SK-N-SH (cell line): Measurements from ENCODE around the gene DDIT3. TPM values are rescaled to one million over a fixed set of nuclear protein-coding genes. Genes with fewer than 3 reads are reported as not detected.

Source experiments
- CTCF ChIA-PET: fragments of 300-600, 350-600 bp; formaldehyde crosslinking; extraction: SDS; loops from one replicate; lab custom pipeline; 2021; lab: Yijun Ruan, JAX
- POLR2A ChIA-PET: fragments of 350-600 bp; sonication (Branson Sonifier 250); formaldehyde crosslinking; extraction: SDS; loops from one replicate; lab custom pipeline; 2020; ENCODE audit warnings: antibody characterized with exemption, inconsistent platforms; lab: Yijun Ruan, JAX
- DNase-seq: peaks from one replicate; pipeline ENCODE4 v3.0.0; 2012
- H2AFZ ChIP-seq: fragments of 200-600 bp; sonication (generic); 2 replicates; pipeline ENCODE4 v1.8.1; 2016; ENCODE audit warnings: antibody characterized with exemption, mild to moderate bottlenecking, low read depth
- H3F3A ChIP-seq: fragments of 200-600 bp; sonication (generic); replicated peaks from 2 replicates; pipeline ENCODE3; 2016; ENCODE audit warnings: antibody characterized with exemption, mild to moderate bottlenecking; ENCODE audit not compliant: insufficient read depth
- H3K27ac ChIP-seq, 2 experiments: fragments of 200-500 bp in 1 of 2; fragments of 200-600 bp in 1 of 2; sonication (Bioruptor generic) in 1 of 2; sonication (generic), shearing (Covaris generic) in 1 of 2; 2 replicates each; pipeline versions ENCODE4 v1.5.1 to v1.6.1; 2014 to 2016; ENCODE audit warnings: low read depth in 2 of 2, inconsistent platforms in 1 of 2, low read length in 1 of 2, mild to moderate bottlenecking in 1 of 2, mixed read lengths in 1 of 2
- H3K27me3 ChIP-seq: fragments of 200-600 bp; sonication (generic), shearing (Covaris generic); 2 replicates; pipeline ENCODE4 v1.6.1; 2016; ENCODE audit warnings: mixed run types; ENCODE audit not compliant: insufficient read depth
- H3K36me3 ChIP-seq, 2 experiments: fragments of 200-500 bp in 1 of 2; fragments of 200-600 bp in 1 of 2; sonication (Bioruptor generic) in 1 of 2; sonication (generic) in 1 of 2; replicated peaks in 1 of 2; 2 replicates each; pipeline versions ENCODE3 to v1.5.1; 2014 to 2016; ENCODE audit warnings: low read length in 1 of 2, mild to moderate bottlenecking in 1 of 2; ENCODE audit not compliant: insufficient read depth in 2 of 2, control insufficient read depth in 1 of 2
- H3K4me1 ChIP-seq, 2 experiments: fragments of 200-500 bp in 1 of 2; fragments of 200-600 bp in 1 of 2; sonication (Bioruptor generic) in 1 of 2; sonication (generic), shearing (Covaris generic) in 1 of 2; 2 replicates each; pipeline versions ENCODE4 v1.5.1 to v1.6.1; 2014 to 2016; ENCODE audit warnings: low read depth in 1 of 2, low read length in 1 of 2, mixed run types in 1 of 2; ENCODE audit not compliant: insufficient read depth in 2 of 2, control insufficient read depth in 1 of 2
- H3K4me2 ChIP-seq: fragments of 200-600 bp; sonication (generic), shearing (Covaris generic); 2 replicates; pipeline ENCODE4 v1.6.1; 2017; ENCODE audit warnings: mixed run types
- H3K4me3 ChIP-seq, 2 experiments: fragments of 200-500 bp in 1 of 2; fragments of 200-600 bp in 1 of 2; sonication (Bioruptor generic) in 1 of 2; sonication (generic), shearing (Covaris generic) in 1 of 2; 2 replicates each; pipeline versions ENCODE4 v1.5.1 to v1.8.1; 2014 to 2016; ENCODE audit warnings: low read depth in 2 of 2, inconsistent platforms in 1 of 2, low read length in 1 of 2, mild to moderate bottlenecking in 1 of 2, mixed read lengths in 1 of 2, moderate library complexity in 1 of 2
- H3K79me2 ChIP-seq: fragments of 200-600 bp; sonication (generic); 2 replicates; pipeline ENCODE4 v1.8.1; 2017; ENCODE audit warnings: mild to moderate bottlenecking; ENCODE audit not compliant: insufficient read depth
- H3K9ac ChIP-seq: fragments of 200-600 bp; sonication (generic); 2 replicates; pipeline ENCODE4 v1.6.1; 2017; ENCODE audit warnings: mixed run types
- H3K9me2 ChIP-seq: fragments of 200-600 bp; sonication (generic); 2 replicates; pipeline ENCODE4 v1.6.1; 2017; ENCODE audit warnings: mixed run types
- H3K9me3 ChIP-seq: fragments of 200-600 bp; sonication (generic); 2 replicates; pipeline ENCODE4 v1.6.1; 2017; ENCODE audit warnings: mixed run types, mild to moderate bottlenecking, moderate library complexity
- H4K20me1 ChIP-seq: fragments of 200-600 bp; sonication (generic); 2 replicates; pipeline ENCODE4 v1.6.1; 2017; ENCODE audit warnings: mild to moderate bottlenecking, mixed run types; ENCODE audit not compliant: insufficient read depth
- CHD2 ChIP-seq: fragments of 150-350 bp; IDR thresholded peaks from 2 replicates; pipeline ENCODE4 v1.6.1; 2018; ENCODE audit warnings: low read length; ENCODE audit not compliant: partially characterized antibody
- EP300 ChIP-seq, 2 experiments: IDR thresholded peaks; 2 replicates each; pipeline versions ENCODE4 v1.4.0 to v1.6.1; 2012; ENCODE audit warnings: borderline replicate concordance in 1 of 2, low read depth in 1 of 2, low read length in 1 of 2
- FOXM1 ChIP-seq: IDR thresholded peaks from 2 replicates; pipeline ENCODE4 v1.4.0; 2012; ENCODE audit warnings: low read depth, mild to moderate bottlenecking
- GABPA ChIP-seq: IDR thresholded peaks from 2 replicates; pipeline ENCODE4 v1.4.0; 2012; ENCODE audit warnings: low read depth, mild to moderate bottlenecking
- MXI1 ChIP-seq: IDR thresholded peaks from 2 replicates; pipeline ENCODE4 v1.6.1; 2012; ENCODE audit warnings: mild to moderate bottlenecking, low read depth, low read length, improper control_type of control experiment
- RAD21 ChIP-seq: IDR thresholded peaks from 2 replicates; pipeline ENCODE4 v1.6.1; 2012; ENCODE audit warnings: mild to moderate bottlenecking, low read length
- RCOR1 ChIP-seq: fragments of 150-350 bp; IDR thresholded peaks from 2 replicates; pipeline ENCODE4 v1.6.1; 2017; ENCODE audit warnings: antibody characterized with exemption, low read length
- RFX5 ChIP-seq: IDR thresholded peaks from 2 replicates; pipeline ENCODE4 v1.6.1; 2012; ENCODE audit warnings: mild to moderate bottlenecking, improper control_type of control experiment, low read length
- RXRA ChIP-seq: IDR thresholded peaks from 2 replicates; pipeline ENCODE4 v1.4.0; 2012; ENCODE audit warnings: low read depth, mild to moderate bottlenecking, borderline replicate concordance
- TCF12 ChIP-seq: IDR thresholded peaks from 2 replicates; pipeline ENCODE4 v1.4.0; 2012
- TEAD4 ChIP-seq: IDR thresholded peaks from 2 replicates; pipeline ENCODE4 v1.4.0; 2012; ENCODE audit warnings: mild to moderate bottlenecking, borderline replicate concordance; ENCODE audit not compliant: insufficient read depth
- WGBS: methylation state at CpG from one replicate; pipeline ENCODE4 v1.1.6; 2017; ENCODE audit warnings: low lambda C conversion rate; 5-methylcytosine and 5-hydroxymethylcytosine counted together
- polyA plus RNA-seq, 3 experiments: library from polyadenylated mRNA; depleted of rRNA; stranded (reverse); fragments of >200 nt; gene quantifications; 2 replicates each; pipeline ENCODE4 v1.2.3, GENCODE V29; 2012
- TF ChIP-seq, protein P1 (sequence below): IDR thresholded peaks from 2 replicates; pipeline ENCODE4 v1.4.0; 2012; ENCODE audit warnings: low read depth, borderline replicate concordance
- TF ChIP-seq, protein P2 (sequence below): fragments of 150-350 bp; IDR thresholded peaks from 2 replicates; pipeline ENCODE4 v1.6.1; 2016; ENCODE audit warnings: mild to moderate bottlenecking, low read depth, low read length
- TF ChIP-seq, protein P3 (sequence below): IDR thresholded peaks from 2 replicates; pipeline ENCODE4 v1.4.0; 2012; ENCODE audit warnings: low read depth, borderline replicate concordance

Gene DDIT3
- polyA plus RNA-seq, 1 of the 3 experiments (the other 2 are of a cell fraction) = 26.3 TPM

DNA sequence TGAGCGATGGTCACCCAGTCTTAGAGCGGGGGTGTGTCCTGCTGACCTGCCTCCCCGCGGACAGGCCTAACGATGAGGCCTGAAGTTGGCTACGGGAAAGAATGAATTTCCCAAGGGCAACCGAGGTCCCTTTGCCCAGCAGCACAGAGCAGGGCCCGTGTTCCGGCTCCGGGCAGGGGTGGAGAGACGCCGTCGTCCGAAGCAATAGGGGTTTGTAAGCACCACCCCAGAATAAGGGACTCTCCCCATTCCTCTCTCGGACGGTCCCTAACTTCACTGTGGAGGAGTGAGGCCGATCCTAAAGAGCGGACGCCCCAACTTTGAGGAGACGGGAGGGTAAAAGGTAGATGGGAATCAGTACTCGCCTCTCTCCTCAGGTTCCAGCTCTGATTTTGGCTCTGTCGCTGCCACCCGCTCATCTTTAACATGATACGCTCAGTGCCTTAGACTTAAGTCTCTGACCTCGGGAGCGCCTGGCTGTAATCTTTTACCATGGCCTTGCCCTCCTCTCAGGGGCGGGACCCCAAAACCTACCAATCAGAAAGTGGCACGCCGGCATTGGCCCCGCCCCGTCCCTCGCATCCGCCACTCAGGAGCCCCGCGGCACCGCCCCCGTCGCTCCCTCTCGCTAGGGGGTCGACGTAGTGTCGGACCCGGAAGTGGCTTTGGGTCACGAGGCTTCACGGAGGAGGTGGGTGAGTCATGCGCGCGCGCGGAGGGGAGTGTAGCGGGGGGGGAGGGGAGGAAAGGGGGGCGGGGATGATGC, at the start of gene DDIT3 (continued):
- TF ChIP-seq CHD2 (peak; percentile 83), RFX5 (no peak), EP300 (IDR thresholded peaks at IDR 0.05; ENCODE audit: borderline replicate concordance in 1 of 2, low read depth in 1 of 2, low read length in 1 of 2) (peak in 1 of 2 experiments; percentile 58; a peak in 1 of 4 replicates), RCOR1 (no peak), RXRA (peak; percentile 60; the same call in 1 of the 2 replicates), TEAD4 (no peak), FOXM1 (no peak), RAD21 (no peak), TCF12 (no peak), MXI1 (no peak; the same call in 1 of the 2 replicates), GABPA (0 out of 2 replicates have a peak, but pooled peaks have one; percentile 44)
- TF ChIP-seq, protein P1, sequence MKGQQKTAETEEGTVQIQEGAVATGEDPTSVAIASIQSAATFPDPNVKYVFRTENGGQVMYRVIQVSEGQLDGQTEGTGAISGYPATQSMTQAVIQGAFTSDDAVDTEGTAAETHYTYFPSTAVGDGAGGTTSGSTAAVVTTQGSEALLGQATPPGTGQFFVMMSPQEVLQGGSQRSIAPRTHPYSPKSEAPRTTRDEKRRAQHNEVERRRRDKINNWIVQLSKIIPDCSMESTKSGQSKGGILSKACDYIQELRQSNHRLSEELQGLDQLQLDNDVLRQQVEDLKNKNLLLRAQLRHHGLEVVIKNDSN = peak; percentile 90
- TF ChIP-seq, protein P2, sequence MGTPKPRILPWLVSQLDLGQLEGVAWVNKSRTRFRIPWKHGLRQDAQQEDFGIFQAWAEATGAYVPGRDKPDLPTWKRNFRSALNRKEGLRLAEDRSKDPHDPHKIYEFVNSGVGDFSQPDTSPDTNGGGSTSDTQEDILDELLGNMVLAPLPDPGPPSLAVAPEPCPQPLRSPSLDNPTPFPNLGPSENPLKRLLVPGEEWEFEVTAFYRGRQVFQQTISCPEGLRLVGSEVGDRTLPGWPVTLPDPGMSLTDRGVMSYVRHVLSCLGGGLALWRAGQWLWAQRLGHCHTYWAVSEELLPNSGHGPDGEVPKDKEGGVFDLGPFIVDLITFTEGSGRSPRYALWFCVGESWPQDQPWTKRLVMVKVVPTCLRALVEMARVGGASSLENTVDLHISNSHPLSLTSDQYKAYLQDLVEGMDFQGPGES = peak; percentile 64

DNA sequence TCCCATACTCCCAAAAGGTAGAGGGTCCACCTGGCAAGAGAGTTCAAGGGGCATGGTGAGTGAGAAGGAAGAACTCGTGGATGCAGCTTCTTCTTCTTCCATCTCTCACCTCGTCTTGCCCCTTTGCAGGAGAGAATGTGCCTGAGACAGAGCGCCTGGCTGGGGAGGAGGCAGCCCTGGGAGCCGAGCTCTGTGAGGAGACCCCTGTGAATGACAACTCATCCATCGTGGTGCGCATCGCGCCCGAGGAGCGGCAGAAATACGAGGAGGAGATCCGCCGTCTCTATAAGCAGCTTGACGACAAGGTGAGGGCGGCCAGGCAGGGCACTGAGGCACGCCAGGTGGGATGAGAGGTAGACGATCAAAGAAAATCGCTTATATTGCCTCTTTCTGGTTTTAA, 49.5 kb upstream of the DDIT3 start:
- TF ChIP-seq, protein P3, sequence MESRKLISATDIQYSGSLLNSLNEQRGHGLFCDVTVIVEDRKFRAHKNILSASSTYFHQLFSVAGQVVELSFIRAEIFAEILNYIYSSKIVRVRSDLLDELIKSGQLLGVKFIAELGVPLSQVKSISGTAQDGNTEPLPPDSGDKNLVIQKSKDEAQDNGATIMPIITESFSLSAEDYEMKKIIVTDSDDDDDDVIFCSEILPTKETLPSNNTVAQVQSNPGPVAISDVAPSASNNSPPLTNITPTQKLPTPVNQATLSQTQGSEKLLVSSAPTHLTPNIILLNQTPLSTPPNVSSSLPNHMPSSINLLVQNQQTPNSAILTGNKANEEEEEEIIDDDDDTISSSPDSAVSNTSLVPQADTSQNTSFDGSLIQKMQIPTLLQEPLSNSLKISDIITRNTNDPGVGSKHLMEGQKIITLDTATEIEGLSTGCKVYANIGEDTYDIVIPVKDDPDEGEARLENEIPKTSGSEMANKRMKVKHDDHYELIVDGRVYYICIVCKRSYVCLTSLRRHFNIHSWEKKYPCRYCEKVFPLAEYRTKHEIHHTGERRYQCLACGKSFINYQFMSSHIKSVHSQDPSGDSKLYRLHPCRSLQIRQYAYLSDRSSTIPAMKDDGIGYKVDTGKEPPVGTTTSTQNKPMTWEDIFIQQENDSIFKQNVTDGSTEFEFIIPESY = no peak
- no peak for TF ChIP-seq TEAD4
- no peaks in the 10 kb centered on the region for H3K4me1 ChIP-seq
- POLR2A ChIA-PET = no interaction called here
- H3K27me3 ChIP-seq = no peaks in the 10 kb centered on the region
- no peak for DNase-seq
- peaks cover 12 to 22% of the 10 kb centered on the region in 2 experiments for H3K36me3 ChIP-seq
- H2AFZ ChIP-seq = no peak overlapping the region
- CTCF ChIA-PET = interaction anchor here (1.1 to 11.3 kb wide), 2 partner anchors 13 to 167 kb away, joined by 3 to 110 read pairs; no protein-coding TSS in a partner anchor
- WGBS = 92% methylated on average over 18 of the region's 18 CpGs
- no peak overlapping the region for H3K4me2 ChIP-seq
- no peak overlapping the region for H3K27ac ChIP-seq
- no peak overlapping the region for H3K9ac ChIP-seq
- no peak overlapping the region for H3K4me3 ChIP-seq
- H3F3A ChIP-seq = no peaks in the 10 kb centered on the region
- H3K79me2 ChIP-seq = no peaks in the 10 kb centered on the region
- no peaks in the 10 kb centered on the region for H3K9me3 ChIP-seq
- H4K20me1 ChIP-seq = no peaks in the 10 kb centered on the region
- no peaks in the 10 kb centered on the region for H3K9me2 ChIP-seq
